Measurements from ENCODE around the gene TRAPPC6A. TPM values are rescaled to one million over a fixed set of nuclear protein-coding genes. Genes with fewer than 3 reads are reported as not detected.
A peak's percentile ranks its signal among the peaks of the same experiment; 100 is the strongest.

Gene TRAPPC6A
- total RNA-seq, 2 donors from 2014 or later = 56.6 to 79.1 TPM

- peaks cover 22% of the 10 kb centered on the region for H3K27me3 ChIP-seq (ENCODE audit: control insufficient read depth, insufficient read depth, low read length, poor library complexity, severe bottlenecking)
- no peaks in the 10 kb centered on the region for H3K9me3 ChIP-seq (ENCODE audit: control insufficient read depth, low read length)
- peak; percentile 30 for TF ChIP-seq CTCF (conservative IDR thresholded peaks at IDR 0.05)
- 55 to 70% methylated on average over 22 to 35 of the region's 35 CpGs for WGBS, 2 experiments (ENCODE audit: insufficient coverage in 1 of 2, insufficient read length in 1 of 2)
- H3K9ac ChIP-seq (ENCODE audit: extremely low read depth, low read length, poor library complexity, severe bottlenecking) = no peak overlapping the region
- Mint-ChIP-seq H3K4me1 (peaks cover 2% of the 10 kb centered on the region), H3K4me3 (peak overlapping the region; percentile 60), H3K36me3 (ENCODE audit: low read depth) (no peaks in the 10 kb centered on the region), H3K27ac (no peak overlapping the region), H3K9me3 (no peaks in the 10 kb centered on the region), H3K27me3 (ENCODE audit: insufficient read depth) (peaks cover 70% of the 10 kb centered on the region)
- H3K4me1 ChIP-seq (ENCODE audit: control insufficient read depth, insufficient read depth, low read length) = no peaks in the 10 kb centered on the region
- H3K4me3 ChIP-seq (ENCODE audit: low read length) = no peak overlapping the region
- no peak overlapping the region for H3K27ac ChIP-seq (ENCODE audit: low read depth, low read length)
- peak; percentile 85 for DNase-seq
- H3K36me3 ChIP-seq (ENCODE audit: control insufficient read depth, insufficient read depth, low read length) = no peaks in the 10 kb centered on the region
These were observed 37.6 kb upstream of the TRAPPC6A start for GRCh38 chr19:45215391-45216191.

DNA sequence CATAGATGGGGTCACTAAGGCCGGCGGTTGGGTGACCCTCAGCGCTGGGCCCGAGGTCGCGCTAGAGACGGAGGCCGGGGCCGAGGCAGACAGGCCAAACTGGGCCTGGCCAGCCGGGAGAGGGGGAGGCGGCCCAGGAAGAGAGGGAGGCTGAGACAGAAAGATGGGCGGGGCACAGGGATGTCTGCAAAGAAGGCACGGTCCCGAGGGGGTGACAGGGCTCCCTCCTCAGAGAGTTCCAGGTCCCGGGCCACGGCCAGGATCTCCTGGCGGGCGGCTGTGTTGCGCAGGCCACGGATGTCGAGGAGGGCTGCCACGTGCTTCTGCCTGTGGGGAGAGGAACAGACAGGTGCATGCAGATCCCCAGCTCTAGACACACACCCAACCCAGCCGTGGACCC is 35.0 kb upstream of the TRAPPC6A start:
- H3K36me3 ChIP-seq (ENCODE audit: control insufficient read depth, insufficient read depth, low read length) = no peaks in the 10 kb centered on the region
- DNase-seq = no peak
- WGBS, 2 experiments (ENCODE audit: insufficient coverage in 1 of 2, insufficient read length in 1 of 2) = 90 to 91% methylated on average over 10 to 23 of the region's 23 CpGs
- no peaks in the 10 kb centered on the region for H3K36me3 Mint-ChIP-seq (ENCODE audit: low read depth)
- H3K9me3 ChIP-seq (ENCODE audit: control insufficient read depth, low read length) = no peaks in the 10 kb centered on the region
- H3K4me3 ChIP-seq (ENCODE audit: low read length) = no peak overlapping the region
- no peak overlapping the region for H3K27ac Mint-ChIP-seq
- H3K4me1 Mint-ChIP-seq = peaks cover 2% of the 10 kb centered on the region
- H3K27me3 ChIP-seq (ENCODE audit: control insufficient read depth, insufficient read depth, low read length, poor library complexity, severe bottlenecking) = peaks cover 22% of the 10 kb centered on the region
- no peaks in the 10 kb centered on the region for H3K4me1 ChIP-seq (ENCODE audit: control insufficient read depth, insufficient read depth, low read length)
- no peaks in the 10 kb centered on the region for H3K9me3 Mint-ChIP-seq
- H3K27ac ChIP-seq (ENCODE audit: low read depth, low read length) = no peak overlapping the region
- H3K4me3 Mint-ChIP-seq = no peak overlapping the region
- peaks cover 51% of the 10 kb centered on the region for H3K27me3 Mint-ChIP-seq (ENCODE audit: insufficient read depth)
- no peak overlapping the region for H3K9ac ChIP-seq (ENCODE audit: extremely low read depth, low read length, poor library complexity, severe bottlenecking)
- no peak for TF ChIP-seq CTCF (conservative IDR thresholded peaks at IDR 0.05)

- no peak for TF ChIP-seq CTCF (conservative IDR thresholded peaks at IDR 0.05)
- H3K9me3 ChIP-seq (ENCODE audit: control insufficient read depth, low read length) = no peaks in the 10 kb centered on the region
- no peaks in the 10 kb centered on the region for H3K9me3 Mint-ChIP-seq
- no peak overlapping the region for H3K9ac ChIP-seq (ENCODE audit: extremely low read depth, low read length, poor library complexity, severe bottlenecking)
- H3K27me3 ChIP-seq (ENCODE audit: control insufficient read depth, insufficient read depth, low read length, poor library complexity, severe bottlenecking) = peaks cover 11% of the 10 kb centered on the region
- H3K27me3 Mint-ChIP-seq (ENCODE audit: insufficient read depth) = peaks cover 39% of the 10 kb centered on the region
- H3K4me3 ChIP-seq (ENCODE audit: low read length) = no peak overlapping the region
- H3K4me3 Mint-ChIP-seq = no peak overlapping the region
- 74 to 85% methylated on average over 10 to 16 of the region's 17 CpGs for WGBS, 2 experiments (ENCODE audit: insufficient coverage in 1 of 2, insufficient read length in 1 of 2)
- DNase-seq = no peak
- H3K4me1 Mint-ChIP-seq = peaks cover 2% of the 10 kb centered on the region
- no peaks in the 10 kb centered on the region for H3K36me3 Mint-ChIP-seq (ENCODE audit: low read depth)
- no peaks in the 10 kb centered on the region for H3K4me1 ChIP-seq (ENCODE audit: control insufficient read depth, insufficient read depth, low read length)
- no peak overlapping the region for H3K27ac ChIP-seq (ENCODE audit: low read depth, low read length)
- H3K27ac Mint-ChIP-seq = no peak overlapping the region
- H3K36me3 ChIP-seq (ENCODE audit: control insufficient read depth, insufficient read depth, low read length) = no peaks in the 10 kb centered on the region
These were observed 33.8 kb upstream of the TRAPPC6A start for GRCh38 chr19:45211751-45212381.
